Bronchial epithelial cell (primary cell): ENCODE measurements around the gene UNC80. TPM values are rescaled to one million over a fixed set of nuclear protein-coding genes. Genes with fewer than 3 reads are reported as not detected.

Source experiments
- DNase-seq: peaks from one replicate; pipeline ENCODE4 v3.0.0-alpha.2; 2010; ENCODE audit warnings: low read depth
- FAIRE-seq: peaks from 2 replicates; lab custom pipeline; 2011; peaks lifted over from hg19 to GRCh38; lab: Jason Lieb, UNC
- H3K27me3 ChIP-seq: 2 replicates; pipeline ENCODE4 v1.5.1; 2011; ENCODE audit warnings: low read length; ENCODE audit not compliant: control insufficient read depth, insufficient read depth
- H3K36me3 ChIP-seq: 2 replicates; pipeline ENCODE4 v1.5.1; 2011; ENCODE audit warnings: low read length; ENCODE audit not compliant: control insufficient read depth, insufficient read depth
- H3K4me3 ChIP-seq: 2 replicates; pipeline ENCODE4 v1.5.1; 2011; ENCODE audit warnings: mild to moderate bottlenecking, low read depth, low read length, control low read depth
- CTCF ChIP-seq: IDR thresholded peaks from 2 replicates; pipeline ENCODE4 v1.5.1; 2011; ENCODE audit warnings: mild to moderate bottlenecking, moderate library complexity, low read length, control low read depth, inconsistent platforms; ENCODE audit not compliant: insufficient read depth, severe bottlenecking
- total RNA-seq: library from RNA; depleted of rRNA; stranded (reverse); fragments of >200 nt; gene quantifications from 2 replicates; pipeline ENCODE4 v1.2.1, GENCODE V29; 2014

The UNC80 gene
- total RNA-seq, 1 donor from 2014 or later, result under 0.01 TPM

- H3K36me3 ChIP-seq, result no peaks in the 10 kb centered on the region
- TF ChIP-seq CTCF, result no peak
- DNase-seq (no peak), FAIRE-seq (no peak)
- no peaks in the 10 kb centered on the region for H3K27me3 ChIP-seq
- H3K4me3 ChIP-seq, result no peak overlapping the region
These were observed 227.0 kb downstream of the UNC80 start for GRCh38 chr2:209998596-209998995.

- TF ChIP-seq CTCF, result no peak
- H3K27me3 ChIP-seq, result no peaks in the 10 kb centered on the region
- no peak overlapping the region for H3K4me3 ChIP-seq
- FAIRE-seq, result no peak
- no peak for DNase-seq
- H3K36me3 ChIP-seq, result peaks cover 3% of the 10 kb centered on the region
These were observed 229.1 kb downstream of the UNC80 start for GRCh38 chr2:210000464-210001324.

GRCh38 chr2:210002158-210003157 lies 230.8 kb downstream of the UNC80 start, which contains the start of gene RPE:
Gene RPE (plus strand): TSS chr2:210002638. CDS start chr2:210002662, 24 bp downstream.
- Histone ChIP-seq H3K27me3 (no peaks in the 10 kb centered on the region), H3K4me3 (peak within 1 kb of the TSS; percentile 100), H3K36me3 (peaks cover 6% of the 10 kb centered on the region)
- TF ChIP-seq CTCF, result no peak
- DNase-seq, result peak; percentile 87
- no peak for FAIRE-seq

- no peak for TF ChIP-seq CTCF
- FAIRE-seq, result no peak
- Histone ChIP-seq H3K4me3 (peak overlapping the region; percentile 100), H3K36me3 (peaks cover 7% of the 10 kb centered on the region), H3K27me3 (no peaks in the 10 kb centered on the region)
- DNase-seq, result no peak
These were observed 231.7 kb downstream of the UNC80 start for GRCh38 chr2:210003359-210003758.

GRCh38 chr2:210004881-210005280 lies 233.2 kb downstream of the UNC80 start:
- TF ChIP-seq CTCF, result no peak
- FAIRE-seq, result no peak
- Histone ChIP-seq H3K36me3 (peaks cover 13% of the 10 kb centered on the region), H3K4me3 (no peak overlapping the region), H3K27me3 (no peaks in the 10 kb centered on the region)
- no peak for DNase-seq
